HepG2 (cell line): Measurements from ENCODE around the gene MAP2K3. TPM values are rescaled to one million over a fixed set of nuclear protein-coding genes. Genes with fewer than 3 reads are reported as not detected.

Source experiments
- ATAC-seq: fragments of 200-7000 bp; cut with Tn5 transposase; 3 replicates; pipeline ENCODE4 v1.9.1; 2020; ENCODE audit warnings: mild to moderate bottlenecking, moderate library complexity
- BruUV-seq: library from RNA; stranded (reverse); fragments of 400-500 nt; replicated peaks from 2 replicates; lab custom pipeline; 2021; lab: Mats Ljungman, UMichigan
- CTCF ChIA-PET: fragments of 300-600 bp; formaldehyde crosslinking; extraction: SDS; loops from one replicate; lab custom pipeline; 2021; ENCODE audit warnings: low total read pairs, inconsistent platforms, low intra/inter-chr PET ratio; lab: Yijun Ruan, JAX
- POLR2A ChIA-PET: fragments of 350-600 bp; sonication (Branson Sonifier 250); formaldehyde crosslinking; loops from one replicate; lab custom pipeline; 2020; ENCODE audit warnings: antibody characterized with exemption, inconsistent platforms; lab: Yijun Ruan, JAX
- DNase-seq: peaks from one replicate; pipeline ENCODE4 v3.0.0-alpha.2; 2015; ENCODE audit warnings: low spot score
- FAIRE-seq: peaks from 3 replicates; lab custom pipeline; 2011; peaks lifted over from hg19 to GRCh38; lab: Jason Lieb, UNC
- H2AFZ ChIP-seq: one replicate; pipeline ENCODE4 v1.6.1; 2011; ENCODE audit warnings: low read length, inconsistent platforms
- H3K27ac ChIP-seq: fragments of 300-600 bp; 3 replicates; pipeline ENCODE4 v1.8.0; 2011; ENCODE audit warnings: mixed run types, mild to moderate bottlenecking, mixed read lengths, low read length, inconsistent platforms; ENCODE audit not compliant: insufficient read depth; ENCODE audit errors: extremely low read length
- H3K27me3 ChIP-seq, 2 experiments: fragments of 200-600 bp in 1 of 2; 2 replicates in 1 of 2; 3 replicates in 1 of 2; pipeline versions ENCODE4 v1.6.0 to v1.8.0; 2011; ENCODE audit warnings: low read length in 2 of 2, mild to moderate bottlenecking in 2 of 2, moderate library complexity in 2 of 2, inconsistent platforms in 1 of 2; ENCODE audit not compliant: insufficient read depth in 2 of 2, control insufficient read depth in 1 of 2
- H3K36me3 ChIP-seq, 2 experiments: fragments of 200-600 bp in 1 of 2; replicated peaks in 1 of 2; 2 replicates in 1 of 2; 3 replicates in 1 of 2; pipeline versions ENCODE4 v1.5.1 to v1.8.0; 2011; ENCODE audit warnings: low read length in 2 of 2, inconsistent platforms in 1 of 2; ENCODE audit not compliant: insufficient read depth in 2 of 2, control insufficient read depth in 1 of 2
- H3K4me1 ChIP-seq: 2 replicates; pipeline ENCODE4 v1.5.1; 2012; ENCODE audit warnings: low read length, inconsistent platforms; ENCODE audit not compliant: insufficient read depth
- H3K4me2 ChIP-seq: 2 replicates; pipeline ENCODE4 v1.6.0; 2011; ENCODE audit warnings: low read depth, low read length, inconsistent platforms
- H3K4me3 ChIP-seq, 3 experiments: fragments of 200-600 bp in 1 of 3; sonication (generic), shearing (Covaris generic) in 1 of 3; replicated peaks in 1 of 3; 2 replicates each; pipeline ENCODE4 v1.5.1; 2011 to 2016; ENCODE audit warnings: low read length in 3 of 3, inconsistent platforms in 2 of 3, low read depth in 2 of 3, mild to moderate bottlenecking in 2 of 3, control low read depth in 1 of 3, mixed read lengths in 1 of 3; ENCODE audit not compliant: insufficient read depth in 1 of 3
- H3K79me2 ChIP-seq: one replicate; pipeline ENCODE4 v1.6.1; 2011; ENCODE audit warnings: low read length, inconsistent platforms; ENCODE audit not compliant: insufficient read depth
- H3K9ac ChIP-seq: 2 replicates; pipeline ENCODE4 v1.6.0; 2011; ENCODE audit warnings: mild to moderate bottlenecking, low read depth, low read length, inconsistent platforms; ENCODE audit not compliant: insufficient read depth
- H3K9me3 ChIP-seq: 2 replicates; pipeline ENCODE4 v1.5.1; 2012; ENCODE audit warnings: mild to moderate bottlenecking, low read length
- H4K20me1 ChIP-seq: 2 replicates; pipeline ENCODE4 v1.6.0; 2011; ENCODE audit warnings: inconsistent platforms, mild to moderate bottlenecking, low read length, moderate library complexity; ENCODE audit not compliant: insufficient read depth
- ELF4 ChIP-seq: sonication (generic); formaldehyde crosslinking; IDR thresholded peaks from 2 replicates; pipeline ENCODE4 v1.5.0; 2020; ENCODE audit warnings: missing genetic modification reagents, mild to moderate bottlenecking, moderate library complexity, borderline replicate concordance
- ISL2 ChIP-seq: sonication (generic); formaldehyde crosslinking; IDR thresholded peaks from 2 replicates; pipeline ENCODE4 v1.5.0; 2020; ENCODE audit warnings: missing genetic modification reagents
- SMAD9 ChIP-seq: sonication (generic); formaldehyde crosslinking; IDR thresholded peaks from 2 replicates; pipeline ENCODE4 v1.5.1; 2020; ENCODE audit warnings: mild to moderate bottlenecking, missing genetic modification reagents
- ZNF318 ChIP-seq: sonication (generic); formaldehyde crosslinking; IDR thresholded peaks from 2 replicates; pipeline ENCODE4 v1.4.0; 2020; ENCODE audit warnings: mild to moderate bottlenecking, missing genetic modification reagents
- ZNF367 ChIP-seq: sonication (generic); formaldehyde crosslinking; IDR thresholded peaks from 2 replicates; pipeline ENCODE4 v1.4.0; 2020; ENCODE audit warnings: missing genetic modification reagents, borderline replicate concordance
- ZNF549 ChIP-seq: sonication (generic); formaldehyde crosslinking; IDR thresholded peaks from 2 replicates; pipeline ENCODE4 v1.5.0; 2020; ENCODE audit warnings: missing genetic modification reagents
- ZNF660 ChIP-seq: sonication (generic); formaldehyde crosslinking; IDR thresholded peaks from 2 replicates; pipeline ENCODE4 v1.5.1; 2020; ENCODE audit warnings: mild to moderate bottlenecking, low read depth, missing genetic modification reagents, borderline replicate concordance
- WGBS: methylation state at CpG from one replicate; pipeline ENCODE4 v1.1.6; 2017; ENCODE audit warnings: low lambda C conversion rate; 5-methylcytosine and 5-hydroxymethylcytosine counted together
- in situ Hi-C: cut with HindIII; loops from 2 replicates; pipeline ENCODE4 v1.10.0; 2017; ENCODE audit warnings: low pct_unique_long_range_greater_than_20kb; ENCODE audit not compliant: extremely low pct_ligation_motif_present
- intact Hi-C: fragments of 100-400 bp; cut with micrococcal nuclease; formaldehyde crosslinking; loops from one replicate; pipeline ENCODE4 v1.10.0; 2022; ENCODE audit not compliant: unreplicated experiment
- polyA plus RNA-seq, 8 experiments: library from polyadenylated mRNA; depleted of rRNA in 3 of 8; stranded (reverse) in 7 of 8; unstranded in 1 of 8; fragments of >200 nt; fragmentation: Illumina TruSeq in 4 of 8; extraction: Trizol in 4 of 8; gene quantifications; 2 replicates each; pipeline versions ENCODE4 v1.2.1 to v1.2.3, GENCODE V29; 2011 to 2016; ENCODE audit warnings: low read depth in 4 of 8, missing spikeins in 1 of 8, mixed read lengths in 1 of 8; ENCODE audit not compliant: insufficient read depth in 1 of 8
- total RNA-seq, 5 experiments: library from RNA; depleted of rRNA; stranded (reverse); fragments of >200 nt; fragmentation: Illumina TruSeq; extraction: Trizol; gene quantifications; 2 replicates each; pipeline ENCODE4 v1.2.3, GENCODE V29; 2016; ENCODE audit warnings: low read depth in 1 of 5

MAP2K3 gene
- total and polyA plus RNA-seq, 2 of the 13 experiments (the other 11 are each of a cell fraction or from before 2014, with no cell fraction given), result 20.5 to 27.4 TPM

DNA sequence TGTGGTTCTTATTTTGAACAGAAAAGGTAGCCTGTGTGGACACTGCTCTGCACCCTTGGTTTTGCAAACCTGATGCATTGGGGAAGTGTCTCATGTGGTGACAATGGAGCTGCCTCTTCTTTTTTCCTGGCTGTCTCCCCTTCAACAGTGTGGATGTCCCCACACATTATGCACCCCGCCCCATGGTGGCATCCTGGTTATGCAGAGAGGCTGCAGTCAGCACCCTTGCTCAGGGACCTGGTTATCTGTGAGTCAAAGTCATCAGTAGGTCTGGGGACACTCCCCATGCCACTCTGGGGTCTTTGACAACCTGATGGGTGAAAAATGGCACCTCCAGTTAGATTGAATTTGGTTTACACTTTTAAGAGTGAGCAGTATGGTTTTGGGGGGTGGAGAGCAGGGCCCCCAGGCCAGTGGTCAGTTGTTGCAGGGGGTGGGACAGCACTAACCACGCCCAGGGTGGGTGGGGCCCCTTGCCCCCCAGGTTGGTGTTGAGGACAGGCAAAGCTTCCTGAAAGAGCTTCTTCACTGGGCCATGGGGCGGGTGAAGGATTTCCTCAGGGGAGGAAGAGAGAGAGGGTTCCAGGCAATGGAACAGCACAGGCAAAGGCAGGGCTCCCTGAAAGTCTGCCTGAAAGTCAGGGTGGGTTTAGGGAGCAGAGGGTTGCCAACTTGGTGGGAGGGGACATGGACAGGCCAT is 67.0 kb downstream of the MAP2K3 start:
- CTCF ChIA-PET, result no interaction called here
- H3K27ac ChIP-seq, result no peak overlapping the region
- DNase-seq, result no peak
- no peak for TF ChIP-seq ZNF367 (CRISPR knock-in tag)
- no peak for TF ChIP-seq ZNF549 (CRISPR knock-in tag)
- TF ChIP-seq ISL2 (CRISPR knock-in tag), result no peak
- no peak for TF ChIP-seq ZNF318
- no peak for TF ChIP-seq SMAD9 (CRISPR knock-in tag)
- no peak for TF ChIP-seq ELF4 (CRISPR knock-in tag)
- TF ChIP-seq ZNF660 (CRISPR knock-in tag), result no peak
- TF ChIP-seq, all 625 proteins: peak for 0
- BruUV-seq, result no TSS peak
- Histone ChIP-seq H3K9ac (no peak overlapping the region), H3K4me2 (no peak overlapping the region), H3K27me3 (peaks cover 3 to 7% of the 10 kb centered on the region in 2 experiments; a peak in 2 of 5 replicates), H4K20me1 (no peaks in the 10 kb centered on the region), H2AFZ (no peak overlapping the region), H3K4me1 (no peaks in the 10 kb centered on the region), H3K79me2 (no peaks in the 10 kb centered on the region), H3K36me3 (no peaks in the 10 kb centered on the region), H3K9me3 (no peaks in the 10 kb centered on the region), H3K4me3 (no peak overlapping the region)
- ATAC-seq (no peak), FAIRE-seq (no peak)
- WGBS, result 27% methylated on average over 3 of the region's 3 CpGs
- intact Hi-C loops (no loop called here), in situ Hi-C loops (no loop called here)
- POLR2A ChIA-PET, result no interaction called here
